Measurements from ENCODE around the gene THYN1. TPM values are rescaled to one million over a fixed set of nuclear protein-coding genes. Genes with fewer than 3 reads are reported as not detected.
A peak's percentile ranks its signal among the peaks of the same experiment; 100 is the strongest.

The THYN1 gene
- total and polyA plus RNA-seq, 2 of the 13 experiments (the other 11 are each of a cell fraction or from before 2014, with no cell fraction given) = 36.1 to 87.6 TPM

DNA sequence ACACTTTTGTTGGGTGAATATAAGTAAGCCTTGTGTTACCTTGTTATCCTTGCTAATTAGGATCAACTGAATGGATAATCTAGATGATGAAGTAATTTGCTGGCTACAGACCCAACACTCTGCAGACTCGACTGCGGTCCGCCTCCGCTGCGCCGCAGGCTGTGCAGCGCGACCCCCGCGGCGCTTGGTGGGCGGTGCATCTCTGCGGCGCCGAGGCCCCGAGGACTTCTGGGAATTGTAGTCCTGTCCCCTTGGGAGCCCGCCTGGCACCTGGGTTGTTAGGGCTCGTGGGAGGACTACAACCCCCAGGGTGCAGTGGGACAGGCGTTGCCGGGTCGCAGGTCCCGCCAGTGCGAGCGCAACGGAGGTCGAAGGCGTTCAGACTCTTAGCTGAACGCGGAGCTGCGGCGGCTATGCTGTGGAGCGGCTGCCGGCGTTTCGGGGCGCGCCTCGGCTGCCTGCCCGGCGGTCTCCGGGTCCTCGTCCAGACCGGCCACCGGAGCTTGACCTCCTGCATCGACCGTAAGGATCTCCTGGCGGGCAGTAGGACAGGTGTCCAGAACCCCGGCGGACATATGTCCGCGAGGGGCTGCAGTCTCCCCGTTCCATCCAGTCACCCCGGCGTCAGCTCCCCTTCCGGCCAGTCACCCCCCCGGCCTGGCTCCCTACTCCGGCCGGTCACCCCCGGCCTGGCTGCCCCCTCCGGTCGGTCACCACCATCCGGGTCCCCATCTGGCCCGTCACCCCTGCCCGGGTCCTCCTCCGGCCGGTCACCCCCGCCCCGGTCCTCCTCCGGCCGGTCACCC is at the start of gene THYN1, which contains the start of gene ACAD8 (continued):
- TF ChIP-seq, protein P1, sequence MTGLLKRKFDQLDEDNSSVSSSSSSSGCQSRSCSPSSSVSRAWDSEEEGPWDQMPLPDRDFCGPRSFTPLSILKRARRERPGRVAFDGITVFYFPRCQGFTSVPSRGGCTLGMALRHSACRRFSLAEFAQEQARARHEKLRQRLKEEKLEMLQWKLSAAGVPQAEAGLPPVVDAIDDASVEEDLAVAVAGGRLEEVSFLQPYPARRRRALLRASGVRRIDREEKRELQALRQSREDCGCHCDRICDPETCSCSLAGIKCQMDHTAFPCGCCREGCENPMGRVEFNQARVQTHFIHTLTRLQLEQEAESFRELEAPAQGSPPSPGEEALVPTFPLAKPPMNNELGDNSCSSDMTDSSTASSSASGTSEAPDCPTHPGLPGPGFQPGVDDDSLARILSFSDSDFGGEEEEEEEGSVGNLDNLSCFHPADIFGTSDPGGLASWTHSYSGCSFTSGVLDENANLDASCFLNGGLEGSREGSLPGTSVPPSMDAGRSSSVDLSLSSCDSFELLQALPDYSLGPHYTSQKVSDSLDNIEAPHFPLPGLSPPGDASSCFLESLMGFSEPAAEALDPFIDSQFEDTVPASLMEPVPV (CRISPR knock-in tag; IDR thresholded peaks at IDR 0.05) = no peak; the same call in 1 of the 2 replicates
- TF ChIP-seq ZFYVE20 (CRISPR knock-in tag; IDR thresholded peaks at IDR 0.05; ENCODE audit: borderline replicate concordance, low read depth) = no peak
- no peak for TF ChIP-seq ELF4 (CRISPR knock-in tag; IDR thresholded peaks at IDR 0.05; ENCODE audit: borderline replicate concordance)
- no peak for TF ChIP-seq ATF3 (CRISPR knock-in tag; IDR thresholded peaks at IDR 0.05)
- TF ChIP-seq, protein P2, sequence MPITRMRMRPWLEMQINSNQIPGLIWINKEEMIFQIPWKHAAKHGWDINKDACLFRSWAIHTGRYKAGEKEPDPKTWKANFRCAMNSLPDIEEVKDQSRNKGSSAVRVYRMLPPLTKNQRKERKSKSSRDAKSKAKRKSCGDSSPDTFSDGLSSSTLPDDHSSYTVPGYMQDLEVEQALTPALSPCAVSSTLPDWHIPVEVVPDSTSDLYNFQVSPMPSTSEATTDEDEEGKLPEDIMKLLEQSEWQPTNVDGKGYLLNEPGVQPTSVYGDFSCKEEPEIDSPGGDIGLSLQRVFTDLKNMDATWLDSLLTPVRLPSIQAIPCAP (CRISPR knock-in tag; IDR thresholded peaks at IDR 0.05; ENCODE audit: low read depth) = no peak
- TF ChIP-seq KLF11 (CRISPR knock-in tag; IDR thresholded peaks at IDR 0.05) = peak; percentile 82; the same call in 1 of the 2 replicates
- TF ChIP-seq ZBTB40 (IDR thresholded peaks at IDR 0.05) = no peak
- peak; percentile 75 for TF ChIP-seq ZBTB40 (CRISPR knock-in tag; IDR thresholded peaks at IDR 0.05)
- TF ChIP-seq CHD4 (IDR thresholded peaks at IDR 0.05; ENCODE audit: borderline replicate concordance, low read length) = no peak
- peak; percentile 16 for TF ChIP-seq ZNF18 (CRISPR knock-in tag; IDR thresholded peaks at IDR 0.05; ENCODE audit: insufficient replicate concordance)
- TF ChIP-seq ZNF354B (CRISPR knock-in tag; IDR thresholded peaks at IDR 0.05) = no peak
